ENCODE measurements around the gene PALLD.

- no peak for TF ChIP-seq CTCF (IDR thresholded peaks at IDR 0.05; ENCODE audit: low read length)
- no peak for TF ChIP-seq EZH2 (IDR thresholded peaks at IDR 0.05; ENCODE audit: borderline replicate concordance, low read length)
Measured at GRCh38 chr4:168812806-168813205, 316.0 kb downstream of the PALLD start.
